Neural progenitor cell (in vitro differentiated cells): Measurements from ENCODE around the gene CXCL3. TPM values are rescaled to one million over a fixed set of nuclear protein-coding genes. Genes with fewer than 3 reads are reported as not detected.

ENCODE experiments used
- DNase-seq: peaks from one replicate; pipeline ENCODE4 v3.0.0-alpha.2; 2016; ENCODE audit warnings: low spot score
- H2AFZ ChIP-seq: fragments of 200-600 bp; sonication (generic); replicated peaks from 2 replicates; pipeline ENCODE4 v1.6.1; 2016; ENCODE audit warnings: antibody characterized with exemption
- H3F3A ChIP-seq: fragments of 200-600 bp; sonication (generic); 2 replicates; pipeline ENCODE4 v1.6.1; 2016; ENCODE audit warnings: antibody characterized with exemption, low read depth
- H3K27ac ChIP-seq: fragments of 200-600 bp; sonication (generic); 2 replicates; pipeline ENCODE4 v1.5.1; 2016; ENCODE audit warnings: mild to moderate bottlenecking
- H3K27me3 ChIP-seq: fragments of 200-600 bp; sonication (generic); 2 replicates; pipeline ENCODE4 v1.6.1; 2016; ENCODE audit warnings: mild to moderate bottlenecking, moderate library complexity
- H3K36me3 ChIP-seq: fragments of 200-600 bp; sonication (generic); 2 replicates; pipeline ENCODE4 v1.5.1; 2016
- H3K4me1 ChIP-seq: fragments of 200-600 bp; sonication (generic); 2 replicates; pipeline ENCODE4 v1.6.1; 2016; ENCODE audit warnings: mixed run types
- H3K4me2 ChIP-seq: fragments of 200-600 bp; sonication (generic); 2 replicates; pipeline ENCODE4 v1.6.1; 2016
- H3K4me3 ChIP-seq: fragments of 200-600 bp; sonication (generic); 2 replicates; pipeline ENCODE4 v1.5.1; 2016
- H3K79me2 ChIP-seq: fragments of 200-600 bp; sonication (generic); 2 replicates; pipeline ENCODE4 v1.6.1; 2016; ENCODE audit warnings: low read depth
- H3K9ac ChIP-seq: fragments of 200-600 bp; sonication (generic); 2 replicates; pipeline ENCODE4 v1.6.1; 2016
- H3K9me3 ChIP-seq: fragments of 200-600 bp; sonication (generic); 2 replicates; pipeline ENCODE4 v1.5.1; 2016; ENCODE audit warnings: low read depth
- H4K20me1 ChIP-seq: fragments of 200-600 bp; sonication (generic); 2 replicates; pipeline ENCODE4 v1.6.1; 2016; ENCODE audit warnings: low read depth
- H3K27ac Mint-ChIP-seq: 3 replicates; pipeline ENCODE4 v1.8.0; 2021; ENCODE audit warnings: mixed read lengths
- H3K27me3 Mint-ChIP-seq: 2 replicates; pipeline ENCODE4 v1.8.0; 2022; ENCODE audit warnings: low read depth, mild to moderate bottlenecking, inconsistent platforms, moderate library complexity, mixed read lengths; ENCODE audit not compliant: insufficient read depth
- H3K36me3 Mint-ChIP-seq: 3 replicates; pipeline ENCODE4 v1.8.0; 2021; ENCODE audit warnings: mixed read lengths
- H3K4me1 Mint-ChIP-seq: 3 replicates; pipeline ENCODE4 v1.8.0; 2021; ENCODE audit warnings: mixed read lengths
- H3K4me3 Mint-ChIP-seq: 3 replicates; pipeline ENCODE4 v1.8.0; 2021; ENCODE audit warnings: mild to moderate bottlenecking, moderate library complexity, mixed read lengths
- H3K9me3 Mint-ChIP-seq: 3 replicates; pipeline ENCODE4 v1.8.0; 2020; ENCODE audit warnings: mixed read lengths
- EZH2 ChIP-seq: fragments of 200-600 bp; sonication (generic); IDR thresholded peaks from 2 replicates; pipeline ENCODE4 v1.6.1; 2017; ENCODE audit warnings: antibody characterized with exemption, mild to moderate bottlenecking, moderate library complexity
- EZH2phosphoT487 ChIP-seq: fragments of 200-600 bp; sonication (generic); IDR thresholded peaks from 2 replicates; pipeline ENCODE4 v1.6.1; 2017; ENCODE audit warnings: antibody characterized with exemption
- total RNA-seq: library from RNA; depleted of rRNA; stranded (reverse); fragments of >200 nt; gene quantifications from 2 replicates; pipeline ENCODE4 v1.2.3, GENCODE V29; 2015; ENCODE audit warnings: low replicate concordance
- TF ChIP-seq, protein P1 (sequence below): fragments of 200-600 bp; sonication (generic); IDR thresholded peaks from 2 replicates; pipeline ENCODE4 v1.5.1; 2017; ENCODE audit warnings: antibody characterized with exemption, mild to moderate bottlenecking

The CXCL3 gene
- total RNA-seq, 1 donor from 2014 or later: 1.5 TPM

GRCh38 chr4:74055498-74055897, 17.0 kb upstream of the CXCL3 start:
- no peaks in the 10 kb centered on the region for H3K9me3 ChIP-seq
- no peak overlapping the region for H3K9ac ChIP-seq
- Mint-ChIP-seq H3K27me3 (no peaks in the 10 kb centered on the region), H3K36me3 (no peaks in the 10 kb centered on the region), H3K9me3 (no peaks in the 10 kb centered on the region), H3K27ac (no peak overlapping the region), H3K4me1 (no peaks in the 10 kb centered on the region), H3K4me3 (no peak overlapping the region)
- TF ChIP-seq, protein P1, sequence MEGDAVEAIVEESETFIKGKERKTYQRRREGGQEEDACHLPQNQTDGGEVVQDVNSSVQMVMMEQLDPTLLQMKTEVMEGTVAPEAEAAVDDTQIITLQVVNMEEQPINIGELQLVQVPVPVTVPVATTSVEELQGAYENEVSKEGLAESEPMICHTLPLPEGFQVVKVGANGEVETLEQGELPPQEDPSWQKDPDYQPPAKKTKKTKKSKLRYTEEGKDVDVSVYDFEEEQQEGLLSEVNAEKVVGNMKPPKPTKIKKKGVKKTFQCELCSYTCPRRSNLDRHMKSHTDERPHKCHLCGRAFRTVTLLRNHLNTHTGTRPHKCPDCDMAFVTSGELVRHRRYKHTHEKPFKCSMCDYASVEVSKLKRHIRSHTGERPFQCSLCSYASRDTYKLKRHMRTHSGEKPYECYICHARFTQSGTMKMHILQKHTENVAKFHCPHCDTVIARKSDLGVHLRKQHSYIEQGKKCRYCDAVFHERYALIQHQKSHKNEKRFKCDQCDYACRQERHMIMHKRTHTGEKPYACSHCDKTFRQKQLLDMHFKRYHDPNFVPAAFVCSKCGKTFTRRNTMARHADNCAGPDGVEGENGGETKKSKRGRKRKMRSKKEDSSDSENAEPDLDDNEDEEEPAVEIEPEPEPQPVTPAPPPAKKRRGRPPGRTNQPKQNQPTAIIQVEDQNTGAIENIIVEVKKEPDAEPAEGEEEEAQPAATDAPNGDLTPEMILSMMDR: no peak
- TF ChIP-seq EZH2 (no peak), EZH2phosphoT487 (no peak)
- H3K4me2 ChIP-seq: no peak overlapping the region
- H3K27ac ChIP-seq: no peak overlapping the region
- no peak for DNase-seq
- H3K36me3 ChIP-seq: no peaks in the 10 kb centered on the region
- no peaks in the 10 kb centered on the region for H4K20me1 ChIP-seq
- H3K79me2 ChIP-seq: no peaks in the 10 kb centered on the region
- H3K27me3 ChIP-seq: no peaks in the 10 kb centered on the region
- no peak overlapping the region for H3K4me3 ChIP-seq
- H3F3A ChIP-seq: no peaks in the 10 kb centered on the region
- H2AFZ ChIP-seq: no peak overlapping the region
- no peaks in the 10 kb centered on the region for H3K4me1 ChIP-seq

DNA sequence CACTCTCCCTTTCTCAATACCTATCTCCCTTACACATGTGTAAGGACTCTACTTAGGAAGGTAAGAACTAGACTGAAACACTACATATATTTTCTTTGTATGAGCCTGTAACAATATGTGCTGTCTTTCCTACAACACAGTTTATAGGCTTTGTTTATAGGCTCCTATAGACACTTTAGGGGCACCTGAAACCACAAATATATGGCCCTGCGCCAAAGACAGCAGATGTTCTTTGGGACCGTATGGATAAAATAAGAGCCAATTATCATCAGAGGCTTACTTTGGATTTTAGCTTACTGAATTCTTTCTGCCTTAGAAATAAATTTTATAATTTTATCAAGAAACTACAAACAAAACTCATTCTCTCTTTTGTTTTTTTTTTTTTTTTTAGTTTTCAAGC, 16.6 kb upstream of the CXCL3 start:
- Mint-ChIP-seq H3K4me3 (no peak overlapping the region), H3K27ac (no peak overlapping the region), H3K4me1 (no peaks in the 10 kb centered on the region), H3K27me3 (no peaks in the 10 kb centered on the region), H3K36me3 (no peaks in the 10 kb centered on the region), H3K9me3 (no peaks in the 10 kb centered on the region)
- no peak for DNase-seq
- no peak overlapping the region for H2AFZ ChIP-seq
- H3K9me3 ChIP-seq: no peaks in the 10 kb centered on the region
- H3K4me2 ChIP-seq: no peak overlapping the region
- TF ChIP-seq EZH2 (no peak), EZH2phosphoT487 (no peak)
- TF ChIP-seq, protein P1: no peak
- no peaks in the 10 kb centered on the region for H4K20me1 ChIP-seq
- no peaks in the 10 kb centered on the region for H3F3A ChIP-seq
- no peak overlapping the region for H3K27ac ChIP-seq
- H3K9ac ChIP-seq: no peak overlapping the region
- no peaks in the 10 kb centered on the region for H3K4me1 ChIP-seq
- H3K27me3 ChIP-seq: no peaks in the 10 kb centered on the region
- no peak overlapping the region for H3K4me3 ChIP-seq
- H3K36me3 ChIP-seq: no peaks in the 10 kb centered on the region
- no peaks in the 10 kb centered on the region for H3K79me2 ChIP-seq

GRCh38 chr4:74054483-74055047, 16.1 kb upstream of the CXCL3 start:
- Mint-ChIP-seq H3K27ac (no peak overlapping the region), H3K4me3 (no peak overlapping the region), H3K27me3 (no peaks in the 10 kb centered on the region), H3K9me3 (no peaks in the 10 kb centered on the region), H3K4me1 (no peaks in the 10 kb centered on the region), H3K36me3 (no peaks in the 10 kb centered on the region)
- Histone ChIP-seq H3K4me1 (no peaks in the 10 kb centered on the region), H3K36me3 (no peaks in the 10 kb centered on the region), H3K27ac (no peak overlapping the region), H3F3A (no peaks in the 10 kb centered on the region), H2AFZ (no peak overlapping the region), H3K4me3 (no peak overlapping the region), H3K27me3 (no peaks in the 10 kb centered on the region), H3K9me3 (no peaks in the 10 kb centered on the region), H3K4me2 (no peak overlapping the region), H3K79me2 (no peaks in the 10 kb centered on the region), H3K9ac (no peak overlapping the region), H4K20me1 (no peaks in the 10 kb centered on the region)
- no peak for DNase-seq
- TF ChIP-seq, protein P1: no peak
- TF ChIP-seq EZH2: no peak
- TF ChIP-seq EZH2phosphoT487: no peak
